Stimulated activated CD8-positive, alpha-beta memory T cell treated with anti-CD3 and anti-CD28 coated beads, Interleukin-7, amount 100 ng/mL, for 1 hour (primary cell): Measurements from ENCODE around the gene ICAM3.

ENCODE experiments used
- DNase-seq, 2 donors: peaks; one replicate each; pipeline ENCODE4 v3.0.0-alpha.2; 2020; ENCODE audit warnings: low read depth in 2 of 2

Gene ICAM3

DNA sequence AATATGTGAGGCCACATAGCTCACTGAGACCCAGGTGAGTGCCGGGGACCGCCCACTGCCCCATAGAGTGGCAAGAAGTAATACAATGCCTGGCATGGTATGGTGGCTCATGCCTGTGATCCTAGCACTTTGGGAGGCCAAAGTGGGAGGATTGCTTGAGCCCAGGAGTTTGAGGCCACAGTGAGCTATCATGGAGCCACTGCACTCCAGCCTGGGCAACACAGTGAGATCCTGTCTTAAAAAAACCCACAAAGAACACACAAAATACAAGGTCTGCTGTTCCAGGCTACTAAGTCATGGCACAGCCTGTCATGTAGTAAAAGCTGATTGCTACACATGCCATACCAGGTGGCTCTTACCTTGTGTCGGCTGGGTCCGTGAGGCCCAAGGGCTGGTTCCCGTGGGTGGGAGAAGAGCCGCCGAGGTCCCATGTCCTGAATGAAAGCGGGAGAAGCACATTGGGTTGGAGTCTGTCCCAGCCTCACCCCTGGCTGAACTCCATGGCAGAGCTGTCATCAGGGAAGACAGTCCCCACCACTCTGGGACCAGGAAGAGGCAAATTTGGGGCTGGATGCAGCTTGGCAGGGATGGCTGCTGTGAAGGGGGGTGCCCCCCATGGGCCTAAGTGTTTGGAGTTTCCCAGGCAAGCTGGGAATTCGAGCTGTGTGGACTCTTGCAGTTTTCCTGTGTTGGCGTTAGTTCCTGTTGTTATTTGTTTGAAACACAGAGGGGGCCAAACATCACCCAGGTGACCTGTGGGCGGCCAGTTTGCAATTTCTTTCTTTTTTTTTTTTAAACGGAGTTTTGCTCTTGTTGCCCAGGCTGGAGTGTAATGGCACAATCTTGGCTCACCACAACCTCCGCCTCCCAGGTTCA lies 20.4 kb downstream of the ICAM3 start:
- DNase-seq: no peak

DNA sequence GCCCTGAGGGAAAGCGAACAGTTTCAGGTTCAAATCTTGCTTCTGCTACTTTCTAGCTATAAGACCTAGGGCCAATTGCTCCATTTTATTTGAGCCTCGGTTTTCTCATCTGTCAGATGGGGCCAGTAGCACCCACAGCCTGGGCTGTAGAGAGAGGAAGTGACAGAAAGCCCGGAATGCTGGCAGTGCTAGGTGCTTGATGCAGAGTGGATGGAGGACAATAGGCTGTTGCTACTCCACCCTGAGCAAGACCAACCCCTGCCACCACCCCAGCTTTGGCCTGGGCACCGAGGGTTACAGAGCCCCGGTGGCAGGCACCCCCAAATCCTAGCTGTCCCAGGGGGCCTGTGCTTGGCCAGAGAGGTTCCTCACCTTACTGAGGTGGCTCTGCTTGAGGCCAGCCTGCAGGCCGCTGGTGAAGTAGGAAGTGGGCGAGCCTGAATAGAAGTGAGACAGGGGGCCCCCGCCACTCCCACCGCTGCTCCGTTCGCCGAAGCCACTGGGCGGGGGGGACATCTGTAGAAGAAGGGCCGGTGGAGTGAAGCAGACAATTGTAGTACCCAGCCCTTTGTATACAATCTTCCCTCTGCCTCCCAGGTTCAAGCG lies 21.5 kb downstream of the ICAM3 start:
- no peak for DNase-seq

DNA sequence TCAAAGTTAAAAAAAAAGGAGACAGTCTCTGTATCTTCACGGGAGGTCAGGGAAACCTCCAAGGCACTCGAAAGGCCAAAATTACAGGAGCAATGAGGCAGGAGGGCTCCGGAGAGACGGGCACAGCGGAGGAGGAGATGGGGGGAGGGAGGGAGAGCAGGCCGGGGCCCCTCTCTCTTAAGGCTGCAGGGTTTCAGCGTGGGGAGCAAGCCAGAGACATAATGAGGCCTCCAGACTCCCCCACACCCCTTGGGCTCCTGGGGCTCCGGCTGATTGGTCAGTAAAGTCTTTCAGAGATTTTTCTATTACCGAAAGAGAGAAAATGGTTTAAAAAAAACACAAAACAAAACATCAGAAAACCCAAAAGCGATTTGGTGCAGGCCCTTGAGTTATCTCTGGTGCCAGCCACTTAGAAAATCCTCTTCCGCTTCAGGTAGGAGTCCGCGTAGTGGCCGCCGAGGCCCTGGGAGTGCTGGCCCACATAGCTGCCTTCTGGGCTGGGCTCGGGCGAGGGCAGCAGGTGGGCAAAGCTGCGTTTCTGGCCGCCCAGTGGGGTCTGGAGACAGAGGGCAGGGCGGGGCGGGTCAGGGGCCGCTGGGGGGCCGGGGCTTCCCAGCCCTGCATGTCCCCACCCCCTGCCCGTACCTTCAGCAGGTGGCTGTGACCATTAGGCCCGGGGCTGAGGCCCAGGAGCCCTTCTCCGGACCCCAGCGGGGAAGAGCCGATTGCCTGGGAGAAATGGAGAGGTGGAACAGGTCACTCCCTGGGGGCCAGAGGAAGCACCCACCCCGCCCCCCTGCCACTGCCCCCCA lies 22.2 kb downstream of the ICAM3 start:
- DNase-seq: no peak

DNA sequence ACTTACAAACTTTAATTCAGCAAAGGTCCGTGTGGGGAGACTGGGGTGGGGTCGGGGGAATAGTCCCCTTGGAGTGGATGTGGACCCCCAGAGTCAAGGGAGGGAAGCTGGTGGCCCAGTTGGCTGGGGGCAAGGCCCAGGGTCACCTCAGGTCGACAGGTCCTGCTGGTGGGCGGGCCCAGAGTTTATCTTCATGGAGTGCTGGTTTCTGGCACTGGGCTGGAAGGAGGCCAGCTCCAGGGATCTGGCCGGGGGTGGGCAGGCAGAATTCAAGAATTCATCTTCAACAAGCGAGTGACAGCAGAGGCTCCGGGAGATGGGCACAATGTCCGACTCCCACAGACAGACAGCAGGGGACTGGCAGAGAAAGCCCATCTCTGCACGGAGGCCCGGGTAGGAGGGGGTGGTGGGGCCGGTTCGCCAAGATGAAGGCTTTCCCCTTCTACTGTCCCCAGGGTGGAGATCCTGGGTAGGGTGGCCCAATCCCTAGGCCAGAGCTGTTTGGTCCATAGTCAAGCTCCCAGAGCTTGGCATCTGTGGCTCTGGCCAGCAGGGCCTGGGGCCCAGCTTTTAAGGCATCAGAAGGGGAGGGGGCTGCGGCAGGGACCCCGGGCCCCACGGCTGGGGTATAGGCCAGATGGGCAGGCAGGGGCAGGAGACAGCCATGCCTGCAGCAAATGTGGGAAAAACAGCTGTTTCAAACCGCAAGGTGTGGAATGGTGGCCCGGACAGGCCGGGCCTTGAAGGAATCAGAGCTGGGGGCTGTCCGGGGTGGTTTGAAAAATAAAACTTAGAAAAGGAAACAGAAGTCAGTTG lies 23.0 kb downstream of the ICAM3 start:
- no peak for DNase-seq

DNA sequence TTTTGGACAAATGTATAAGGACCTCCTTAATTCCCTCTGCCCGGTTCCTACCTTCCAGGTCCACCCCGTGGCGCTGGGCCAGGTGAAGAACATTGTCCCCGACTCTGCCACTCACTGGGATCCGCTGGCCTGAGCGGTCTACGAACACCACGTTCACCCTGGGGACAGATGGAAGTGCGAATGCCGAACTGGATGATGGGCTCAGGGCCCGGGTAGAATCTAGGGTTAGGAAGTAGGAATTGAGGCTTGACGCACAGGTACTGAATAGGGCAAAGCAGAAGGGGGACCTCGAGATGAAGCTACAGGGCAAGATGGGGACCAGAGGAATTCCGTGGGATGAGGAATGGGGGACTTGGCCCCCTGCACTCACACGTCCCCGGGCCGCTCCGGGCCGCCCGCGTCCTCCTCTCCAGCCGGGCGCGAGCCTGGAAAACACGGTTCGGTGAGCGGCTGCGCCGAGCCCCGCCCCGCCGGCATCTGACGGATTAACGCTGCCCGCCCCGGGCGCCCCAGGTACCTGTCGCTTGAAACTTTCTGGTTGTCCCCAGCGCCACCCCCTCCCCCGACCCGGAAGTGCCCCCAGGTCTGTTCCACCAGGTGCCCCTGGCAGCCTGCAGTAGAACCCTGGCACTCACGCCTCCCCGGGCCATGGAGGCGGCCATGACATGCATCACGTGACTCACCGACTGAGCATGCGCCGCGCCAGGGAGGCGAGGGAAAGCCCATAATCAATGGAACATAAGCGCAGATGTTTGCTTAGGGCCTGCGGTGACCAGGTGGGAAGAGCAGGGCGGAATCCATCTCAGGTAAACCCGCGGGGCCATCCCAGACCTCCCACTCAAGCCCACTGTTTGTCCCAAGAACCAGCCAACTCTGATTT lies 23.8 kb downstream of the ICAM3 start, which contains the start of gene FDX2:
Gene FDX2 (minus strand): TSS at position 681 of the 880 bp plus-strand sequence. CDS start 19 bp downstream, at position 662.
- peak; percentile 76 to 89 for DNase-seq

DNA sequence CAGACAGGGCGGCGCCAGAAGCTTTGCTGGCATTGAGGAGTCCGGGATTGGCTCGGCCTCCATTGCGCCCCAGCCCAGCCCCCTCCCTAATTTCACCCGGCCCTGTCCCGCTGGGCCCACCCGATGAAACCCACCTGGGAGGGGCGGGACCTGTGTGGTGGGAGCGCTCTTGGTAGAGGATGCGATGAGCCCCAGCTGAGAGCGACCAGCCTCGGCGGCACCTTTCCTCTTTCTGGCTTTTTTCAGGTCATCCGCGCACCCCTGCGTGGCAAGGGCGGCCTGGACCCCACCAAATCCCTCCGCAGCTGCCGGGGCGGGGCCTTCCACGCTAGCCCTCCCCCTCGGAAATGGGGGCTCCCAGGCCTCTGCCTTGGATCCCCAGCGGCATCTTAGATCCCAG lies 30.0 kb downstream of the ICAM3 start, which contains the start of gene ZGLP1:
Gene ZGLP1 (minus strand): TSS at position 393 of the 400 bp plus-strand sequence.
- DNase-seq: no peak

DNA sequence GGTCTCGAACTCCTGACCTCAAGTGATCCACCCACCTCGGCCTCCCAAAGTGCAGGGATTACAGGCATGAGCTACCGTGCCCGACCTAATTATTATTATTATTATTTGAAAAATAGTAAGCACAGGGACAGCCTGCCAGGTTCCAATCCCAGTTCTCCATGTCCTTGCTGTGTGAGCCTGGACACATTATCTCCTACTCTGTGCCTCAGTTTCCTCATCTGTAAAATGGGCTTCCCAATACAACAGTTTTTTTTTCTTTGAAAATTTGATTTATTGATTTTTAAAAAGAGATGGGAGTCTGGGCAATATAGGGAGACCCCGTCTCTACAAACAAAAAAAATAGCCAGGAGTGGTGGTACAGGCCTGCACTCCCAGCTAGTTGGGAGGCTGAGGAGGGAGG lies 33.1 kb downstream of the ICAM3 start:
- no peak for DNase-seq

DNA sequence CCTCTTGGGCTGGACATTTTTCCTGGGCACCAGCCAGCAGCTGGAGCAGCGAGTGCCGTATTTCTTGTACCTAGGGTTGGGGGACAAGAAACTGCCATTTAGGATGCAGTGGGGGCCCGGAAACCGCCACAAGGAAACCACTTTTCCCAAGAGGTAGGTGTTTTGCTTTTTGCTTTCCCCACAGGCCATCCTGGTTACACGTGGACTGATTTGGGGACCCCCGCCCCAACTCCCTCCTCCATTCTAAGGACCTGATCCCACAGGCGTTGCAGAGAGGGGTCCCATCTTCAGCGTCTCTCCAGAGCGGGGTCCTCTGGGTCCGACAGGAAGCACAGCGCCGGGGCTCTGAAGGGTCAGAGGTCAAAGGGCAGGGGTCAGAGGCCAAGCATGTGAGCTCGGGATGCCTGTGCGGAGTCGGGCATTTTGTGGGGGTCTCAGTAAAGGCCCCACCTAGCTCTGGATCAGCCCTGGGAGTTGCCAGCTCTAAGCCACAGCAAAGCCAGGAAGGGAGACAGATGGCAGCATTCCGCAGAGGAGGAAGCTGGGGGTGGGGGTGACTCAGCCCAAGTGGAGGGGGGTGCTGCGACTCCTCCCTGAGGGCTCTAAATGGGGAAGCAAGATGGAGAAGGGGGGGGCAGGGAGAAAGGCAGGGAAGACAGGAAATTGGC lies 34.2 kb downstream of the ICAM3 start:
- DNase-seq: no peak

DNA sequence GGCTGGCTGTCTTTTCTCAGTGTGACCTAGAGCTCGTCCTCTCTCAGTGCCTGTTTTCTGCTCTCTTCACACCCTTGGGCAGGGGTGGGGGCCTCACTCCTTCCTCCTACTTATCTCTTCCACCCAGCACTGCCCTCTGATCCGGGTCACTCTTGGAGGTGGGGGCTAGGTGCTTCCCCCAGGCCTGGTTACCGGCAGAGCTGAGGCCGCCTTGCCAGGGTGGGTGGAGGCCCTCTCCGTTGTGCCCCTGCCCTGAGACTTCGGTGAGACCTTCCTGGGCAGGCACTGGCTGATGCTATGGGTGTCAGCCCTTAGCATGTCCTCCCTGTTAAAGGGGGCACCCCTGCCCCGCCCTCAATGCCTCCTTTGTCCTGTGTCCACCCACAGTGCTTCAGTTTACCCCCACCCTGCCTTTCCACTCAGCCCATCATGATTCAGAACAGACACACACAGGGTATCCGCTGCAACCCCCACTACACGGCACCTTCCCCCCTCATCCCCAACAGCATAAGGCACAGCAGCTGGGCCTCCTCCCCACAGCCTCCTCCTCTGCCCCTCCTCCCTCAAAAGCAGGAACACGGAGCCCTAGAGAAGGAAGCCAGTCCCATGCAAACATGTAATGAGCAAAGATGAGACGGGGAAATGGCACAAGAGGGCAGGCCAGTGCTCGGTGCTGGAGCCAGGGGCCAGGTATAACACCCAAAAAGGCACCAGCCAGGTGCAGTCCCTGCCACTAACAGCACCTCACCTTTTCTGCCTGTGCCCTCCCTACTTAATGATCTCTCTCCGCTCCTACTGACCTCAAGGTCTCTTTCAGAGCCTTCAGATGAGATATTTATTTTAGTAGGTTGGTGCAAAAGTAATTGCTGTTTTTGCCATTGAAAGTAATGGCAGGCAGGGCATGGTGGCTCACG lies 39.6 kb downstream of the ICAM3 start:
- no peak for DNase-seq

DNA sequence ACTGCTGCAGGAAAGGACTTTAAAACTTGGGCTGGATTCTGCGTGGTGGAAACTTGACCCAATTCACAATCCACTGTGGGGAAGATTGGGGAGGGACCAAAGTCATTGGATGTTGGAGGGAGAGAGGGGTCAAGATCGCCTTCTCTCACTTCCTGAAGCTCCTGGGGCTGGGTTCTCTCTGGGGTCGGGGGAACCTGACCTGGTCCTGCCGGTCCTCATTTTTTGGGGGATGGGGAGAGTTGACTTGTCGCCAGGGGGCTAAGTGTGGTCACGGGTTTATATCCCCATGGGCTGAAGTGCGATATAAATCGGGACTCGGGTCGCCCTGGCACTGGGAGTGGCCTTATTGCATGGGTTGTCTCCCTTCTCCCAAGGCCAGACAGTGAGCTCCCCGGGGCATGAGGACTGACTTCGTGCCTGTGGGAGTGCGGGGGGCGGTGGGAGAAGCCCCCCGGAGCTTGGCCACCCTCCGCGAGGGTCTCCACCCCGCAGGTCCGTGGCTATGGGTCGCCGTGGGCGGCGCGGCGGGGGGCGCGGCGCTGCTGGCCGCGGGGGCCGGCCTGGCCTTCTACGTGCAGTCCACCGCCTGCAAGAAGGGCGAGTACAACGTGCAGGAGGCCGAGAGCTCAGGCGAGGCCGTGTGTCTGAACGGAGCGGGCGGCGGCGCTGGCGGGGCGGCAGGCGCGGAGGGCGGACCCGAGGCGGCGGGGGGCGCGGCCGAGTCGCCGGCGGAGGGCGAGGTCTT lies 43.4 kb downstream of the ICAM3 start:
- DNase-seq: no peak

DNA sequence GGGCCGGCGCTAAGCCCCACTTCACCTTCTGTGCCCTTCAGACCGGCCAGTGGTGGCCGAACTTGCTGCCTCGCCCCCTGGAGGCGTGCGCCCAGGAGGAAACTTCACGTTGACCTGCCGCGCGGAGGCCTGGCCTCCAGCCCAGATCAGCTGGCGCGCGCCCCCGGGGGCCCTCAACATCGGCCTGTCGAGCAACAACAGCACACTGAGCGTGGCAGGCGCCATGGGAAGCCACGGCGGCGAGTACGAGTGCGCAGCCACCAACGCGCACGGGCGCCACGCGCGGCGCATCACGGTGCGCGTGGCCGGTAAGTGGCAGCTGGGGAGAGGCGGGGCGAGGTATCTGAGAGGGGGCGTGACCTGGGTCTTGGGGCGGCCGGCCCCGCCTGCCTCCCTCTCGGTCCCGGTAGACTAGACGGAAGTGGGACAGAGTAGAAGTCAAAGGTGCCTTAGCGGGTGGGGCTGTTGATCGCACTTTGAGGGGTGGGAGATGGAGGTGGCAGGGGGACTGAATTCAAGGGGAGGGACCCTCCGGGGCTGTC lies 44.0 kb downstream of the ICAM3 start:
- peak in 1 of 2 donors; percentile 40 for DNase-seq

DNA sequence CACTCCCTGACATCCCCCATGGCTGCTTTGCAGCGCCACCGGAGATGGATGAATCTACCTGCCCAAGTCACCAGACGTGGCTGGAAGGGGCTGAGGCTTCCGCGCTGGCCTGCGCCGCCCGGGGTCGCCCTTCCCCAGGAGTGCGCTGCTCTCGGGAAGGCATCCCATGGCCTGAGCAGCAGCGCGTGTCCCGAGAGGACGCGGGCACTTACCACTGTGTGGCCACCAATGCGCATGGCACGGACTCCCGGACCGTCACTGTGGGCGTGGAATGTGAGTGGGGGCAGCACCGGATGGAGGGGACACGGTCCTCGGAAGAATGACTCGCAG lies 45.1 kb downstream of the ICAM3 start:
- no peak for DNase-seq

DNA sequence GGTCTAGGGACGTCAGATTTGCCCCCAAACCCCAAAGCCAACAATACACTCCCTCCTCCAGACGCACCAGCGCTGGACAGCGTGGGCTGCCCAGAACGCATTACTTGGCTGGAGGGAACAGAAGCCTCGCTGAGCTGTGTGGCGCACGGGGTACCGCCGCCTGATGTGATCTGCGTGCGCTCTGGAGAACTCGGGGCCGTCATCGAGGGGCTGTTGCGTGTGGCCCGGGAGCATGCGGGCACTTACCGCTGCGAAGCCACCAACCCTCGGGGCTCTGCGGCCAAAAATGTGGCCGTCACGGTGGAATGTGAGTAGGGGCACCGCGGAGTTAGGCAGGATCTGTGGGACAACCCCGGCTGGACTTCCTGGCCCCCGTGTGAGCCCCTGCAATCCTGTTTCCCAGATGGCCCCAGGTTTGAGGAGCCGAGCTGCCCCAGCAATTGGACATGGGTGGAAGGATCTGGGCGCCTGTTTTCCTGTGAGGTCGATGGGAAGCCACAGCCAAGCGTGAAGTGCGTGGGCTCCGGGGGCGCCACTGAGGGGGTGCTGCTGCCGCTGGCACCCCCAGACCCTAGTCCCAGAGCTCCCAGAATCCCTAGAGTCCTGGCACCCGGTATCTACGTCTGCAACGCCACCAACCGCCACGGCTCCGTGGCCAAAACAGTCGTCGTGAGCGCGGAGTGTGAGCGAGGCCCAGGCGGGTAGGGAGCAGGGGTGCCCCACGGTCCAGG lies 45.6 kb downstream of the ICAM3 start:
- DNase-seq: no peak

DNA sequence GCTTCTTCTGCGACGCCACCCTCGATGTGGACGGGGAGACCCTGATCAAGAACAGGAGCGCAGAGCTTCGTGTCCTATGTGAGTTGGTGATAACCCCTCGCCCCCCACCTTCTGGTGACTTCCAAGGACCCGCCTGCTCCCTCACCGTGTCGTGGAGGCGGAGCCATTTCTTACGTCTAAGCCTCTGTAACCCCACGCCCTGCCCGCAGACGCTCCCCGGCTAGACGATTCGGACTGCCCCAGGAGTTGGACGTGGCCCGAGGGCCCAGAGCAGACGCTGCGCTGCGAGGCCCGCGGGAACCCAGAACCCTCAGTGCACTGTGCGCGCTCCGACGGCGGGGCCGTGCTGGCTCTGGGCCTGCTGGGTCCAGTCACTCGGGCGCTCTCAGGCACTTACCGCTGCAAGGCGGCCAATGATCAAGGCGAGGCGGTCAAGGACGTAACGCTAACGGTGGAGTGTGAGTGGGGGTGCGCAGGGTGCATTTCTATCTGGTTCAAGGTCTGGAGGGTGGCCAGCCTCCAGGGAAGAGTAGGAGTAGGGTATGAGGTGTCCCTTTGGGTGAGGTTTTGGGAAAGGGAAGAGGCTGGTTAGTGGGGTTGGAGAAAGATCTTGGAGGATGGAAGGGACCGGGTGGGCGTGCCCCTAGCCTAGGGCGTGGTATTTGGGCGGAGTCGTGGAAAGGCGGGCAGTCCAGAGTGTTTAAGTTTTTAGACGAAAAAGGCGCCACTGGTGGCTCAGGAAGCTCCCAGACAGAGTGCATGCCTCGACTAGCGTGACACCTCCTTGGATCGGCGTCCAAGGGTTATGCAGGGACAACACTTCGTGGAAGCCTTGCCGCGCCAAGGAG lies 46.4 kb downstream of the ICAM3 start:
- DNase-seq: no peak

DNA sequence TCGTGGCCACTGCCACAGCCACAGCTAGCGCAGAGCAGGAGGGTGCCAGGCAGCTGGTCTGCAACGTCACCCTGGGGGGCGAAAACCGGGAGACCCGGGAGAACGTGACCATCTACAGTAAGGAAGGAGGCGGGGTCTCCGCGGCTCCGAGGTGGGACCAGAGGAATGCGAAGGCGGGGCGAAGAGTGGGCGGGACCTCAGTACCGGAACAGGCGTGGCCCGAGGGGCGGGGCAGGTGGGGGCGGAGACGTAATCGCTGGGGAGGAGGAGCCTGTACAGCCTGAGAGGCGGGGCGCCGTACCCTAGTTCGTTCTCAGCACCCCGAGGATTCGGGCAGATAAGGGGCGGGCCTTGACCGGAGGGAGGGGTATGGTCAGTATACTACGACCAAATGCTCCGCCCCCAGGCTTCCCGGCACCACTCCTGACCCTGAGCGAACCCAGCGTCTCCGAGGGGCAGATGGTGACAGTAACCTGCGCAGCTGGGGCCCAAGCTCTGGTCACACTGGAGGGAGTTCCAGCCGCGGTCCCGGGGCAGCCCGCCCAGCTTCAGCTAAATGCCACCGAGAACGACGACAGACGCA lies 47.1 kb downstream of the ICAM3 start:
- DNase-seq: peak in 1 of 2 donors; percentile 59
